HUDEP-2 (cell line): Measurements from ENCODE around the gene ANKRD49.

Experiments used
- DNase-seq, 76 experiments: peaks; one replicate each; lab custom pipeline; 2025; ENCODE audit not compliant: unreplicated experiment in 76 of 76; lab: John Stamatoyannopoulos, UW

Gene ANKRD49

GRCh38 chr11:94493281-94494125 is at the start of gene ANKRD49, which contains the start of gene MRE11:
Gene ANKRD49, plus strand, starts transcription at chr11:94493984. Its CDS starts 2,710 bp downstream, at chr11:94496694.
Gene MRE11, minus strand, starts transcription at chr11:94493844. Its CDS starts 1,043 bp downstream, at chr11:94492801.
- DNase-seq, result peak; percentile 15 to 98 (median 92)

- DNase-seq, result no peak
Measured at GRCh38 chr11:94445641-94446040, 48.1 kb upstream of the ANKRD49 start.

- DNase-seq, result no peak
Measured at GRCh38 chr11:94447149-94447548, 46.6 kb upstream of the ANKRD49 start.

GRCh38 chr11:94449029-94449428 is 44.8 kb upstream of the ANKRD49 start:
- no peak for DNase-seq

- DNase-seq, result no peak
Measured at GRCh38 chr11:94449437-94449836, 44.3 kb upstream of the ANKRD49 start.

- no peak for DNase-seq
Measured at GRCh38 chr11:94450048-94450447, 43.7 kb upstream of the ANKRD49 start.

- no peak for DNase-seq
Measured at GRCh38 chr11:94452988-94453387, 40.8 kb upstream of the ANKRD49 start.

GRCh38 chr11:94454301-94454700 is 39.5 kb upstream of the ANKRD49 start:
- DNase-seq, result no peak

GRCh38 chr11:94455861-94456260 is 37.9 kb upstream of the ANKRD49 start:
- no peak for DNase-seq

- no peak for DNase-seq
Measured at GRCh38 chr11:94457118-94458029, 36.4 kb upstream of the ANKRD49 start.

GRCh38 chr11:94459576-94459975 is 34.2 kb upstream of the ANKRD49 start:
- DNase-seq, result no peak

GRCh38 chr11:94469416-94469815 is 24.4 kb upstream of the ANKRD49 start:
- no peak for DNase-seq

GRCh38 chr11:94472916-94473799 is 20.6 kb upstream of the ANKRD49 start:
- DNase-seq, result no peak

- DNase-seq, result no peak
Measured at GRCh38 chr11:94477624-94478023, 16.2 kb upstream of the ANKRD49 start.

- no peak for DNase-seq
Measured at GRCh38 chr11:94481342-94481741, 12.4 kb upstream of the ANKRD49 start.

GRCh38 chr11:94486068-94486467 is 7.7 kb upstream of the ANKRD49 start:
- no peak for DNase-seq

- peak in 4 of 76 experiments; percentile 52 to 71 (median 60) for DNase-seq
Measured at GRCh38 chr11:94494126-94494680, 419 bp downstream of the ANKRD49 start.

- no peak for DNase-seq
Measured at GRCh38 chr11:94500181-94500580, 6.4 kb downstream of the ANKRD49 start.

- DNase-seq, result no peak
Measured at GRCh38 chr11:94501522-94501921, 7.7 kb downstream of the ANKRD49 start.

GRCh38 chr11:94504689-94505293 is 11.0 kb downstream of the ANKRD49 start:
- DNase-seq, result peak in 20 of 76 experiments; percentile 3 to 39 (median 15)
